Measurements from ENCODE around the gene RANBP3.

The RANBP3 gene

DNA sequence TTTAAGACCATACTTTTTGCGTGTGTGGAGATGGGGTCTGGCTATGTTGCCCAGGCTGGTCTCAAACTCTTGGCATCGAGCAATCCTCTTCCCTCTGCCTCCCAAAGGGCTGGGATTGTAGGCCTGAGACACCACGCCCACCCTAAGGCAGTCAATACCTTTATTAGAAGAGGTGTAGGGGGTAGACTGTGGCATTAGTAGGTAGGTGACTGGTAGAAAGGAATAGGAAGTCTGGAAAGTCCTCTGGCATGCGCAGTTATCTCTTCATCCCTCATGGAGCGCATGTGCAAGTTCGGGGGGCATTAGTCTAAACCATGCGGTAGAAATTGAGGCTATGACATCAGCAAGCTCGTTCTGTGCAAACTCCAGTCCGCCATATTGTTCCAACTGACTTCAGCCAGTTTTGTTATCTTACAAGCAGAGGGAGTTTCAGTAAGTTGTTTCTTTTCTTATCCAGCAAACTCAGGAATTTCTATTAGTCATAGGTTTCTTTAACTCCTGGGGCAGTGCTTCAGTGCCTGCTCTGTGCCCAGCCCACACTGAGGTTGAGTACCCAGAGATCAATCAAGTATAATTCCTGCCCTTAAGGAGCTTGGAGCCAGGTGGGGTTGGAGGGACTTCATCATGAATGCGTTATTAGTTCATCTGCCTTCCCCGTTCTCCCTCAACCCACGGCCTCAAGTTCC, 7.3 kb upstream of the RANBP3 start:
- Histone ChIP-seq H3K79me2 (ENCODE audit: insufficient read depth, low read length) (no peaks in the 10 kb centered on the region), H3K9me2 (ENCODE audit: low read depth, low read length) (no peaks in the 10 kb centered on the region), H3K27me3 (ENCODE audit: insufficient read depth, low read length) (no peaks in the 10 kb centered on the region), H3K9ac (ENCODE audit: low read length) (no peak overlapping the region), H3K4me1 (ENCODE audit: insufficient read depth, low read length, severe bottlenecking) (peaks cover 14% of the 10 kb centered on the region), H4K20me1 (ENCODE audit: insufficient read depth, low read length) (no peaks in the 10 kb centered on the region), H3K4me2 (ENCODE audit: low read length) (no peak overlapping the region), H3F3A (ENCODE audit: insufficient read depth, low read length) (no peaks in the 10 kb centered on the region; the same call in 1 of the 2 replicates), H3K27ac (ENCODE audit: low read depth, low read length, poor library complexity, severe bottlenecking) (no peak overlapping the region), H3K36me3 (ENCODE audit: insufficient read depth, low read length) (peaks cover 9% of the 10 kb centered on the region), H3K9me3 (ENCODE audit: low read length) (no peaks in the 10 kb centered on the region), H3K4me3 (ENCODE audit: low read depth, low read length, poor library complexity, severe bottlenecking) (no peak overlapping the region), H2AFZ (ENCODE audit: low read length) (no peak overlapping the region)
- TF ChIP-seq, protein P1, sequence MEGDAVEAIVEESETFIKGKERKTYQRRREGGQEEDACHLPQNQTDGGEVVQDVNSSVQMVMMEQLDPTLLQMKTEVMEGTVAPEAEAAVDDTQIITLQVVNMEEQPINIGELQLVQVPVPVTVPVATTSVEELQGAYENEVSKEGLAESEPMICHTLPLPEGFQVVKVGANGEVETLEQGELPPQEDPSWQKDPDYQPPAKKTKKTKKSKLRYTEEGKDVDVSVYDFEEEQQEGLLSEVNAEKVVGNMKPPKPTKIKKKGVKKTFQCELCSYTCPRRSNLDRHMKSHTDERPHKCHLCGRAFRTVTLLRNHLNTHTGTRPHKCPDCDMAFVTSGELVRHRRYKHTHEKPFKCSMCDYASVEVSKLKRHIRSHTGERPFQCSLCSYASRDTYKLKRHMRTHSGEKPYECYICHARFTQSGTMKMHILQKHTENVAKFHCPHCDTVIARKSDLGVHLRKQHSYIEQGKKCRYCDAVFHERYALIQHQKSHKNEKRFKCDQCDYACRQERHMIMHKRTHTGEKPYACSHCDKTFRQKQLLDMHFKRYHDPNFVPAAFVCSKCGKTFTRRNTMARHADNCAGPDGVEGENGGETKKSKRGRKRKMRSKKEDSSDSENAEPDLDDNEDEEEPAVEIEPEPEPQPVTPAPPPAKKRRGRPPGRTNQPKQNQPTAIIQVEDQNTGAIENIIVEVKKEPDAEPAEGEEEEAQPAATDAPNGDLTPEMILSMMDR (IDR thresholded peaks at IDR 0.05; ENCODE audit: low read length) = no peak
- TF ChIP-seq EZH2 (IDR thresholded peaks at IDR 0.05; ENCODE audit: borderline replicate concordance, low read length) = no peak

DNA sequence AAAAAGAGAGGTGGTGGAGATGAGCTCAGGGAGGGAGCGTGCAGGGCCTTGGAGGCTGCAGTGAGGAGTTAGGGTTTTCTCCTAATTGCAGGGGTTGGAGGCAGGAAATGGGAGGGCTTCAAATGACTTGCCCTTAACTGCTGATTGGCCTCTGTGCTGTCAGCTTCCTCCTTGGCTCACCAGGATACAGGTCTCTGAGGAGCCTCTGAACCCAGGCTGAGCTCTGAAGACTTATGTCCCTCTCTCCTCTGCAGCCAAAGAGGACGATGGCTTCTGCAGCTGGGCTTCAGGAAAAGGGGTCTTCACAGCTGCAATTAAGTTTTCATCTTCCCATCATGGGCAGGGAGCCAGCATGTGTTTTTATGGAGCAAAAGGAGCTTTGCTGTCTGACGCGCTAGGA, 6.7 kb upstream of the RANBP3 start:
- TF ChIP-seq, protein P1 (IDR thresholded peaks at IDR 0.05; ENCODE audit: low read length) = no peak
- no peak for TF ChIP-seq EZH2 (IDR thresholded peaks at IDR 0.05; ENCODE audit: borderline replicate concordance, low read length)
- Histone ChIP-seq H3K9me2 (ENCODE audit: low read depth, low read length) (no peaks in the 10 kb centered on the region), H3F3A (ENCODE audit: insufficient read depth, low read length) (no peaks in the 10 kb centered on the region; the same call in 1 of the 2 replicates), H3K27me3 (ENCODE audit: insufficient read depth, low read length) (no peaks in the 10 kb centered on the region), H3K9me3 (ENCODE audit: low read length) (no peaks in the 10 kb centered on the region), H3K4me2 (ENCODE audit: low read length) (no peak overlapping the region), H3K4me1 (ENCODE audit: insufficient read depth, low read length, severe bottlenecking) (peaks cover 14% of the 10 kb centered on the region), H3K27ac (ENCODE audit: low read depth, low read length, poor library complexity, severe bottlenecking) (no peak overlapping the region), H3K9ac (ENCODE audit: low read length) (no peak overlapping the region), H3K36me3 (ENCODE audit: insufficient read depth, low read length) (peaks cover 16% of the 10 kb centered on the region), H4K20me1 (ENCODE audit: insufficient read depth, low read length) (no peaks in the 10 kb centered on the region), H2AFZ (ENCODE audit: low read length) (no peak overlapping the region), H3K4me3 (ENCODE audit: low read depth, low read length, poor library complexity, severe bottlenecking) (no peak overlapping the region), H3K79me2 (ENCODE audit: insufficient read depth, low read length) (0 out of 2 replicates have a peak, but pooled peaks cover 1% of the 10 kb centered on the region)

- Histone ChIP-seq H2AFZ (ENCODE audit: low read length) (no peak overlapping the region), H3K9me2 (ENCODE audit: low read depth, low read length) (no peaks in the 10 kb centered on the region), H3K9ac (ENCODE audit: low read length) (no peak overlapping the region), H3K36me3 (ENCODE audit: insufficient read depth, low read length) (peaks cover 17% of the 10 kb centered on the region), H3K4me2 (ENCODE audit: low read length) (no peak overlapping the region), H3K79me2 (ENCODE audit: insufficient read depth, low read length) (peaks cover 9% of the 10 kb centered on the region; the same call in 1 of the 2 replicates), H3F3A (ENCODE audit: insufficient read depth, low read length) (no peaks in the 10 kb centered on the region; the same call in 1 of the 2 replicates), H3K9me3 (ENCODE audit: low read length) (no peaks in the 10 kb centered on the region), H3K4me1 (ENCODE audit: insufficient read depth, low read length, severe bottlenecking) (peaks cover 25% of the 10 kb centered on the region), H4K20me1 (ENCODE audit: insufficient read depth, low read length) (no peaks in the 10 kb centered on the region), H3K27me3 (ENCODE audit: insufficient read depth, low read length) (no peaks in the 10 kb centered on the region), H3K27ac (ENCODE audit: low read depth, low read length, poor library complexity, severe bottlenecking) (no peak overlapping the region), H3K4me3 (ENCODE audit: low read depth, low read length, poor library complexity, severe bottlenecking) (no peak overlapping the region)
- TF ChIP-seq EZH2 (IDR thresholded peaks at IDR 0.05; ENCODE audit: borderline replicate concordance, low read length) = no peak
- TF ChIP-seq, protein P1 (IDR thresholded peaks at IDR 0.05; ENCODE audit: low read length) = no peak
Measured at GRCh38 chr19:5983367-5983955, 5.5 kb upstream of the RANBP3 start.
